HuH-7 (cell line): ENCODE results near the gene PCGF2.

ENCODE experiments used
- DNase-seq: peaks from one replicate; pipeline ENCODE4 v3.0.0; 2011; ENCODE audit warnings: low spot score

The PCGF2 gene

DNA sequence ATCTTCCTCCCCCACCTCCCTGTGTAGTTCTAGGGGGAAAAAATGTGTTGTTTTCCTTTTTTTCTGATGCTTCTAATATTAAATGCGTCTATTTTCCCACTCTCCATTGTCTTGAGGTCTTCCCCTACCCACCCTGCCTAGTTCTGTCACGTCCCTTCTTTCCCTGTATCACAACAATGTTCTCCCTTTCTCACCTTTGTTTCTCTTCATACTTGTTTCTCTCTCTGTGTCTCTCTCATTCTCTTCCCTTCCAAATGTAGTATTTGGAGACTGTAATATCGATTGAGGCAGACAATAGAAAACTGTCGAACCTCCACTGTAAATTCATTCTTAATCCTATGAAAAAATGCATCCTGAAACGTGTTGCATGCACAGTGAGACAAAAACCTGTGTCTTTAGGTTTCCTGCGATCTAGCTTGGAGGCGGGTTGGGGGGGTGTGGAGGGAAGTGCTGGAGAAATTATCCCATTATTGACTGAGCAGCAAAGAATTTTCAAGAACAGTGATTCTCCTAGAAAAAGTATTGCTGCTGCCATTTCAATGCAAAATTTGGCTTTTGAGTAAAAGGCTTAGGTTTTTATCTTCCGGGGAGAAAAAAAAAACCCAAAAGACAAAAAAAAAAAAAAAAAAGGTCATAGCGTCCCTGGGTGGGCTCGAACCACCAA is 3.1 kb upstream of the PCGF2 start:
- no peak for DNase-seq

DNA sequence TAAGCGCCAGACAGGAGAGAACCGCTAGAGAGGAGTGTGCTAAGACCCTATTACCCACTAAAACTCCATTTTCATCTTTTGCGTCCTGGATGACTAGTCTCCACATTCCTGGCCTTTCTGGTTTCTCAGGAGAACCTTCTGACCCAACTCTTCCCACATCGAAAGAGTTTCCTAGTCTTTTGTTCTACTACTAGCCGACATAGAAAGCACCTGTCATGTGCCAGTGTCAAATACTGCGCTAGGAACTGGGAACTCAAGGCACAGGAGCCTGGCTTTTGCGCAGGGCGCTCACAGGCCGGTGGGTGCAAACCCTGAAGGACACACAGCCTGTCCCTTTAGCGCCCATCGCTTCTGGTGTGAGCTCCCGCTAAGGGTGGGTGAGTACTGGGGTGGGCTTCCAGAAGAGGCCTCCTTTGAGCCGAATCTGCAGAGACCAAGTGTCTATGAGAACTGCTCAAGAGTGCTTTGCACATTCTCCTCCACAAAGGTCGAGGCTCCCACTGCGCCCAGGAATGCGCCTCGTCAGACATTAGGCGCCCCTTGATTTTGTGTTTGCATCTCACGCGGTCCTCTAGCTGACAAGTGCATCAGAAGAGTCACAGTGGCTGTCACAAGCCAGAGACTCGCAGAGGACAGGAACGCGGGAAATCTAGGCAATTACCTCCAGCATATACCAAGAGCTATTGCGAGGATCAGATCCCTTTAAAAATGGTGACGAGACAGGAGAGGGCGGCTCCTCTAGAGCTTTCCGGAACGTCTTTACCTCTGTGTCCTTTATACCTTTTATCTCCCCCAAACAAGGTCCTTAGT is 2.4 kb upstream of the PCGF2 start:
- no peak for DNase-seq

DNA sequence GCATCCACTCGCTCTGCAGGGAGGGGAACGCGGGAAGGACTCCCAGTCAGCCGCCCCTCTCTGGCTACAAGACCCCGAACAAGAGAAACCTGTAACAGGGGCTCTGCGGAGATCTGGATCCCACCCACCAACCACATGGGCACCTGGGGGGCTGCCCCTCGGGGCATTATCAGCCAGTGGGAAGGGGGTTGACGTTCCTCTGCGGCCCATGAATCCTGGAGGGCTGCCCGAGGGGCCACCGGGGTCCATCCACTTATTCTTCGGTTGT is 1.8 kb upstream of the PCGF2 start:
- no peak for DNase-seq

DNA sequence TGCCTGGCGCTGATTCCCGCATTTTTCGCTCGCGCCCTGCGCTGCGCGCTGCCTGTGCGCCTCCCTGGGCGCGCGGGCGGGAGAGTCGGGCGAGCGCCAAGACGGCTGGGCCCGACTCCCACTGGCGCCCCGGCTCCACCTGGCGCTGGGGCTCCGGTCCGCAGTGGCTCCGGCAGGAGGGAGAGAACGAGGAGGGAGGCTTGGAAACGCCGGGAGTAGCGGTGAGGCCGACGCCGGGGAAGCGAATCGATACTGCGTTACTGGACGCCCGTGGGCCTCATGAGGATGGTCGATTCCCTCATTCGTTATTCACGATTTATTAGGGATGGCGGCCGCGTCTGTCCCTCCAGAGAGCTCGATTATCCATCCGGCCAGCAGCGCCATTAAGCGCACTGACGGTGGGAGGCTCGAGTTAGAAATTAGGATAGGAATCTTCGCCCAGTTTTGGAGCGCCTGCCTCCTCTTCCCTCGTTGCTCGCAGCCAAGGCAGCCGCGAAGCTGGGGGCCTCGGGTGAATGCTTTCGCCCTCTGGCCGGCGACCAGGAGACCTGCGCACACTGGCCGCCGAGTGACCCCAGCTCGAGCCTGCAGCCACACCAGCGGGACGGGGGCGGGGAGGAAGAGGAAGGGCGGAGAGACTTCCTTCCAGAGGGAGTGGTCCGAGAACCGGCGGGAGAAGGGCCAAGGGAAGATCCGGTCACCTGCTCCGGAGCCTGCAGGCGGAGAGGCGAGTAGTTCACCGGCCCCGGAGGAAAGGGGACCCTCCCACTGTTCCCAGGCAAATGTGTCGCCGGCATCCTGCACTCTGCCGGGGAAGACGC is 1.3 kb upstream of the PCGF2 start:
- peak; percentile 65 for DNase-seq

DNA sequence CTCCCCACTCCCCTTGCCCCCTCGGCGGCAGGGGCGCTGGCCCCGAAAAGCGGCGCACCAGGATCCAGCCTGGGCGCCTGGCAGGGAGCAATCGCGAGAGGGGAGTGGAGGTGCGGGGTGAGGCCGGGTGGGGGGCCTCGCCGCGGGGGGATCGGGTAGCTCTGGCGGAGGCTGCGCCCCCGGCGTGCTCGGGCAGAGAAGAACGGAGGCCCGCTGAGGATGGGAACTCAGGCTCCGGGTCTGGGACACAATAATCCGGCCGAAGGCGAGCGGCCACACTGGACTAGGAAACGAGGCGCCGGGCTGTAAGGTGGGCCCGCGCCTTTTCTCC is 721 bp upstream of the PCGF2 start:
- DNase-seq, result no peak

DNA sequence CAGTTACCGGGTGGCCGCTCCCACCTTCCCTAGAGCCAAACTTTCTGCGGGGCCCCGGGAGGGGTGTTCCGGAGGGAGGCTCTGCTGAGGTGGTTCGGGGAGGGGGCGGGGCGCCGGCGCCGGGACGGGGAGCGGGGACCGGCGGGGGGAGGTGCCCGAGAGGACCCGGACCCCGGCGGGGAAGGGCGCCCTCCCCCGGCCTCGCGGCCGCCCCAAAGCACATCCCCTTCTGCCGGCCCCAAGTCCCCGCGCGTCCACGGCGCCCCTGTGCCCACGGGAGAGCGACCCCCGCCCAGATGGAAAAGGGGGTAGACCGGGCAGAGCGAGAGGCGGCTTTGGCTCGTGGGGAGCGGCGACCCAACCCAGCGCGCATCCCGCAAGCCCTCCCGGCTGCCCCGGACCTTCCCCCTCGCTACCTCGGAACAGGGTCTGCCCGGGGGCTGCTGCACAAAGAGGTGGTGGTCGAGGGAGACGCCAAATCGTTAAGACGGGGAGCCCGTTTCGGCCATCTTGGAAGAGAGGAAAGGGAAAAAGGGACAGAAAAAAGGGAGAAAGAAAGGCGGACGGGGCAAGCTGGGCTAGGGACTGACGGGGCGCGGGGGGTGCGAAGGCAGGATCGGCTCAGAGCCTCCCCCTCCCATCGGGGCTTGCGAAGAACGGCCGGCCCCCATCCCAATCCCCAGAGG is 530 bp downstream of the PCGF2 start:
- no peak for DNase-seq

DNA sequence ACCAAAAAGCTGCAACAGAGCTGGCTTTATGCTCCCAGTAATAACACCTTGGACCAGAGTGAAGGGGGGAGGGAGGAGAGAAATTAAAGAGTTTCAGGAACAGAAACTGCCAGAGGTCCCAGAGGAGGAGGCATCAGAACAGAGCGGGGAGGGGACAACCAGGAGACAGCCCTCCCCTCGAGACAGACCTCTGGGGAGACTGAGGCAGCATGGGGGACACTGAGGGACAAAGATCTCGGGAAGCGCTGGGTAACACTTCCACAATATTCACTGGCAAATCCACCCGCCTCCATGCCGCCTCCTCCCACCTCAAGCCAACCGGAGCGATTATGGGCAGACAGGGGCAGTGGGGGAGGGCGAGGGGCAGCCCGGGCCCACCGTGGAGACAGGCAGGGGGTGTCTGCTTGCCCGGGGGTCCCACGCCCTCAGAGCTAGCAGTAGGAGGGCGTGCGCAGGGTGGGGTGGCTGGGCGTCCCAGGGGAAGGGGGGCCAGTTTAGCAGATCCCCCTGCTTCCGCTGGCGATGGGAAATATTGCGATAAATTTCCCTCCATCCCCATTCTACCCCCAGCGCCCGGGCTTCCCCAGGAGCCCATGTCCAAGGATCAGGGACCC is 1.2 kb downstream of the PCGF2 start:
- no peak for DNase-seq

DNA sequence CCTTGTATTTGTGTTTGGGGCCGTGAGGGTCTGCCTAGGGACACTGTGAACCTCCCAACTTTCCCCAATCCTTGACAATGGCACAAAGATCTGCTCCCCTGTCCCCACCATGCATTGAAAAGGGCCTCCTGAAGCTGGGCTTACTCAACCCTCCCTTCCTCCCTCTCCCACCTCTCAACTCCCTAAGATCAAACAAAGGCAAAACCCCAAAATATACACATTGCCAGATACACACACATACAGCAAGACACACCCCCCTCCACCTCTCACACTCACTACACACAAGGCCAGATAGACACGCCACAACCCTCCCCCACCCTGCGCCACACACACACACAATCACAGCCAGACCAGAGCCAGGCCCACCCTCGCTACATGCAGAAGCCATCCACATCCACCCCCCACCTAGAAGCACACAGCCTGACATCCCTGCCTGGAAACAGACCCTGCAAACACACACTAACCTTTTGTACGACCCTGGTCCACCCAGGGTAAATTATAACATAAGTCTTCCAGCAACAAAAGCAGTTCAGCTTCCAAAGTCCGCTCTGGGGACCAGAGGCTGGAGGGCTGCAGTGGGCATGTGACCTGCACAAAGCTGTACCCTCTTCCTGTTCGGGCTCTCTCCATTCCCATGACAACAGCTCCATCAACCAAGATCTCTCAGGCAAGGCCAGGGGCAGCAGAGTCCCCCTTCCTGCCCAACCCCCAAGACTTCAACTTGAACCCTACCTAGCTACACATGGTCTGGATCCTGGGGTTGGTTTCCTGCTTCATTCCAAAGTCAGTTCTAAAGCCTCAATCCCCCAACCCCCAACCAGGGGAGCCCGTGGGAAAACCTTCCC is 1.9 kb downstream of the PCGF2 start:
- DNase-seq, result no peak

DNA sequence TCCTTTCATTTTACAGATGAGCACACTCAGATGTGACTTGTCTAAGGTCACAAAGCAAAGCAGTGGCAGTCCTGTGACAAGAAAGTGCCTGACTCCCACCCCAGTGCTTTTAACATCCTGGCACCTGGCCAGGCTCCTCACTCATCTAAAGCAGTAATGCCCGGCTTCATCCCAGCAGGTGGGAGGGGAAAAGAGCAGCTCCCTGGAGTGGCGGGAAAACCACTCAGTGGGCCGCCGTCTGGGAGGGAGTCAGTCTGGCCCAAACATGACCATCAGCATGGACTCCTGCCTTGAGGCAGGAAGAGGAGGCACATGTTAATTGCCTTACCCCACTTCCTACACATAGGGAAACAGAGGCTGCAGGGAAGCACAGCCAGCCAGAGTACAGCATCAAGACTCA is 2.6 kb downstream of the PCGF2 start:
- no peak for DNase-seq

DNA sequence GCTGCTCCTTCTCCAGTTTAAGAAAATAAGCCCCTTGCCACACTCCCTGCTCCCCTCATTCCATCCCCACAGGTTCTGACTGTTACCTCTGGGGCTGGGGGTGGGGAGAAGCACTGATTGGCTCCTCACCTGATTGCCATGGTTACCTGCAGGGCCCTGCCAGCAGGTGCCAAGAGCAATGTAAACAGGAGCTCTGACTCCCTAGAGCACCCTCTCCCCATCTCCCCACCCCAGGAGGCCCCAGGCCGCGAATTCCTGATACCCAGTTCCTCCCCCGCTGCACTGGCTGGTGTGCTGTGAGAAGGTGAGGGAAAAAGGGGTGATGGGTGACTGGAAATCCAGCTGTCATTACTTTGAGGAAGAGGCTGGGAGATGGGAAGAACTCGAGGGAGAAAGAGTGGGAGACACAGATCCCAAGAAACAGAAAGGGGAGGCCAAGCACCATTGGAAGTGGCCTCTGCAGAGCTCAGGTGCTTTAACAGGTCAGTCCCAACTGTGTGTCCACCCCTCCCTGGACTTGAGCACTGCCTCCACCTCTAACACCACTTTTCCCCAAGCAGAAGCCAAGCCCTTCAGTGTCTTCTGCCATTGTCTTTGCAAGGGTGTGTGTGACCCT is 4.5 kb downstream of the PCGF2 start:
- no peak for DNase-seq

DNA sequence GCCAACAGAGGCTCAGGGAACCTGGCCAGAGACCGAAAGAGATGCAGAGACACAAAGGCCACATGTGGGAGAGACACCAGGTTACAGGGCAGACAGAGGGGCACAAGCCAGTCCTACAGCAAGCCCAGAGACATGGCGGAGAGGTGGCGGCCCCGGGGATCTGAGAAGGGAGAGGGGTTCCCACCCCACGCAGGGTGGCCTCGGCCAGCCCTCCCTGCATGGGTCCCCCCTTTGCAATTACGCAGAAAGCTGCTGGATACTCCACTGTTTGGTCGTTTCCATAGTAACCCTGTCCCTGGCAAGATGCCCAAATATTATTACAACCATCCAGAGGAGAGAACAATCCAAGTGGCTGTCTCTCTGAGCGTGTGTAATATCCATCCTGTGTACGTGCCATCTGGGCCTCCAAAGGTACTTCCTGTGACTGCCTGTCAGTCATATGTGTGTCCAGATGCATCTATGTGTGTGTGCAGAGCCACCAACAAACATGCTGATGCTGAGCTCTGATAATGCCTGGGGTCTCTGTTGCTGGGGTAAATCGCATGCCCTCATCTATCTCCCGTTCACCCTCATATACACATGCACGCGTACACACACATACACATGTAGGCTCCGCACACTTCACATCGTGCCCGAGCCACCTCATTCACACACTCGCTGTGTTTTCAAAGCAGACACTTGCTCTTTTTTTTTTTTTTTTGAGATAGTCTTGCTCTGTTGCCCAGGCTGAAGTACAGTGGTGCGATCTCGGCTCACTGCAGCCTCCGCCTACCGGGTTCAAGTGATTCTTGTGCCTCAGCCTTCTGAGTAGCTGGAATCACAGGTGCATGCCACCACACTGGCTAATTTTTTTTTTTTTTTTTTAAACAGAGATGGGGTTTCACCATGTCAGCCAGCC is 5.5 kb downstream of the PCGF2 start:
- no peak for DNase-seq

DNA sequence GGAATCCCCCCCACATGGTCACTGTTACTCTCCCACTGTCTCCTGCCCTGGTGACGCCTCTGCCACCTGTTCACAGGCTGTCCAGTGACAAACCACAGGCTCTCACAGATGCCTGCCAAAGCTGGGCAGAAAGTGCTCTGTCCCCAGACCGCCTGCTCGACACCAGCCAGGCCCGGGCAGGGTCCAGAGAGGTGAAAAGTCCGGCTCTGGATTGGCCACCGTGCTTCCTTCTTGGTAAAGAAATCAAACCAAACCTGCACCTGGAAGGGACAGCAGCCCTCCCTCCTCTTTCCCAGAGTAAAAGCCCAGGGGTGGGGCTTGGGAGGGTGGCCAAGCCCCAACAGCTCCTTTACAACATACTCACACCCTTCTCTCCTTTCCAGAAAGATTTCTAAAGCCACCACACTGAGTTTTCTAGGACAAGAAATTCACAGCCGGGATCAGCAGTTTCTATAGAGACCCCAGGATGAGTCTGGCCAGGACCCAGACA is 6.2 kb downstream of the PCGF2 start:
- no peak for DNase-seq

DNA sequence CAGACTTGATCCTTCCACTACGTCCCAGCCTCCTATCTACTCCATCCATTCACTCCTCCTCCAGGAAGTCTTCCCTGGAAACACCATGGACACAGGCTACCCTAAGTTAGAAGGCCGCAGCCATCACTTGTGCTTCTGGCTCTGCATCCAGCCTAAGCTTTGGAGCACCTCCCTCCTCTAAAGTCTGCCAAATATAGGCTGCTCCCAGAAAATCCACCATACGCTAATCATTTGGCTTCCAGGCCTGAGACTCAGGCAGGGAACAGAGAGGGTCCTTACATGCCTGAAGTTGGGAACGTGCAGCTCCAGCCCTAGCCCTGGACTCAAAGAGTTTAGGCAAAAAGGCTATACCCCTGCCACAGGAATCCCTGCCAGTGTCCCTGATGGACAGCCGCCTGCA is 6.7 kb downstream of the PCGF2 start:
- DNase-seq, result no peak

DNA sequence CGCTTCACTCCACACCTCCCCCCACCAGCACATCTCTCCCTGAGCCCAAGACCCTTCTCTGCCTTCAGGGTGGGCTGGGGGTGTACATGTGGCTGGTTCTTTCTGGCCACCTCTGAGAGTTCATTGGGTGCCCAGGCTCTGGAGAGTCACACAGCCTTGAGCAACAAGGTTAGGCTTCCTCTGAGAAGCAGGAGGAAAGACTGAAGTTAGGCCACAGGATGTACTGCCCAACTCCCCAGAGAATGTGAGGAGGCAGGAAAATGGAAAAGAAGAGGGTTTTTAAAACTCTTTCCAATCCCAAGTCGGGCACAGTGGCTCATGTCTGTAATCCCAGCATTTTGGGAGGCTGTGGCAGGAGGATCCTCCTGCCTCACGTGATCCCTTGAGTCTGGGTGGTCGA is 7.3 kb downstream of the PCGF2 start:
- DNase-seq, result no peak

DNA sequence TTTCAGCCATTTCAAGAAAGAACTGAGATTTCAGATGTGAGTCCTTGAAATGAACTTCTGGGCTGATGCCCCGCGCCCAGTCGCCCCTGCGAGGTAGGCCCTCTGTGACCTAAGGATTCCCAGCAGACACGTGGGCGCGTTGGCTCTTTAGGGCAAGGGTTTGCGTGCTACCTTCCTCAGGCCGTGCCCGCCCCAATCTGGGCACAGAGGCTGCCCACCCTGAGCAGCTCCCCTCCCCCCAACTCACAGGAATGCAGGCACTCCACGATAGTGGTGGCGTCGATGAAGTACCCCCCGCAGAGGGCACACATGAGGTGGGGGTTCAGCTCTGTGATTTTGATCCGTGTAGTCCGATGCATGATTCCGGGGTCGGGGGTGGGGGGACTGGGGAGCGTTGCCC is 8.1 kb downstream of the PCGF2 start:
- no peak for DNase-seq

DNA sequence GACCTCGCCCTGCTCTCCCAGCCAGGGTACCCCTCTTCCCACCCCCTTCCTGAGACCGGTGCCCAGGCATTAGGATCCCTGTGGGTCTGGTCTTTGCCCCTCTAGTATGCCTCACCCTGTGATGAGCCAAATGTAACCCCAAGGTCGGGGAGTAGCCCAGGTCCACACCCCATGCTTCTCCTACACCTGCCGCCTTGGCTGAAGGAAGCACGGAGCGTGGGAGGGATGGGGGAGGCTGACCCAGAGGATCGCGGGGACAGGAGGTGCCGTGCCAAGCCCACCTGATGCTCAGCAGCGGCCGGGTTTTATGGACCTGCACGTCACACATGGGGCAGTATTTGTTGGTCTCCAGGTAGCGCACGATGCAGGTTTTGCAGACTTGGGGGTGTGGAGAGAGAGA is 8.8 kb downstream of the PCGF2 start:
- no peak for DNase-seq

DNA sequence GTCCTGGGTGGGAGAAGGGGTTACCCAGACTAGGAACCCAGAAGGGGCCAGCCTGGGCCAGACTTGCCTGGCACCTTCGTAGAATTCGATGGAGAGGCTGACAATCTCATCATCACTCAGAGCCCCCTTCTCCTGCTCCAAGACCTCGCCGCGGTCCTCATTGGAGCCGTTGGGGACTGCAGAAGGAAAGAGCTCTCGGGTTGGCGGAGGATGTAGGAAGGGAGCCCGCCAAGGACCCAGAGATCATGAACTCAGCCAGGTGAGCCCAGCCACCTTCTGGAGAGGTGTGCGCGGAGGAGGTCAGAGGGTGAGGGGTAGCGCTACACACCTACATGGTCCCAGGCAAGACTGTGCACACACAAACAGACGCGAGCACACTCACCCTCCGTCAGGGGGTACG is 9.4 kb downstream of the PCGF2 start:
- no peak for DNase-seq

DNA sequence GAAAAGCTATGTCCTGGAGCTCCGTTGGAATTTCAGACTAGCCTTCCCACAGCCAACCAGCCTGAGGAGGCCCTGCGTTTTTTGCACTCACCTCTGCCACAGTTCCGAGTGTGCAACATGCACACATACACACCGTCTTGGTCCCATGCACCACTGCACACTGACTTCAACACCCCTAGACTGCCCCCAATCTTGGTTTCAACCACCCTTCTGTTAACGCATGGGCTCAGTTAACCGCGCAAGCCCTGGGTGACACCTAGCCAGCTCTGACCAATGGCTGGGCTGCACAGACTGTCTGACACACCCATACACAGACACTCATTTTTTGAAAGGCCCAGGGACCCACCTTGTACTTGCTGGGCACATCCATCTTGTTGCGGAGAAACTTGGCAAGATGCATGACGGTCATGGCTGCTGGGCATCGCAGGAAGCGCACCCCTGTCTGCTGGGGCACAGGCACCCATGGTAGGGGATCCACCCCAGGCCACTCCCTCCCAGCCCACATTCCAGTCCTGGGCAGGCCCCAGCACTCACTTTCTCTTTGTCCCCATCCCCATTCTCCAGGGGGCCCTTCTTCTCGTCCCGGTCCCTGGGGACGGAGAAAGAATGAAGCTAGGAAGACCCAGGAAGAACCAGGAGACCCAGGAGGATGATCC is 10.0 kb downstream of the PCGF2 start:
- no peak for DNase-seq
